GM12874 (cell line): ENCODE data around the gene RTN4.

Experiments
- CTCF ChIP-seq: IDR thresholded peaks from 2 replicates; pipeline ENCODE4 v1.5.1; 2011; ENCODE audit warnings: low read depth, mild to moderate bottlenecking, control low read depth, low read length, moderate library complexity; ENCODE audit not compliant: insufficient read depth

RTN4 gene

GRCh38 chr2:54981385-54981784 is 68.9 kb downstream of the RTN4 start:
- TF ChIP-seq CTCF, result no peak

- TF ChIP-seq CTCF, result no peak
Measured at GRCh38 chr2:54979321-54980044, 70.8 kb downstream of the RTN4 start.

GRCh38 chr2:54977149-54977548 is 73.1 kb downstream of the RTN4 start:
- no peak for TF ChIP-seq CTCF

- no peak for TF ChIP-seq CTCF
Measured at GRCh38 chr2:54975598-54976492, 74.4 kb downstream of the RTN4 start.

GRCh38 chr2:54975175-54975574 is 75.1 kb downstream of the RTN4 start:
- no peak for TF ChIP-seq CTCF

- no peak for TF ChIP-seq CTCF
Measured at GRCh38 chr2:54969940-54970338, 80.3 kb downstream of the RTN4 start.

GRCh38 chr2:54969295-54969939 is 80.8 kb downstream of the RTN4 start:
- no peak for TF ChIP-seq CTCF
